HPDE6-E6E7 (cell line): ENCODE results near the gene SH2D7.
A peak's percentile ranks its signal among the peaks of the same experiment; 100 is the strongest.

Experiments
- DNase-seq: peaks from one replicate; pipeline ENCODE4 v3.0.0; 2011; ENCODE audit warnings: missing footprints; ENCODE audit errors: extremely low spot score

The SH2D7 gene

DNA sequence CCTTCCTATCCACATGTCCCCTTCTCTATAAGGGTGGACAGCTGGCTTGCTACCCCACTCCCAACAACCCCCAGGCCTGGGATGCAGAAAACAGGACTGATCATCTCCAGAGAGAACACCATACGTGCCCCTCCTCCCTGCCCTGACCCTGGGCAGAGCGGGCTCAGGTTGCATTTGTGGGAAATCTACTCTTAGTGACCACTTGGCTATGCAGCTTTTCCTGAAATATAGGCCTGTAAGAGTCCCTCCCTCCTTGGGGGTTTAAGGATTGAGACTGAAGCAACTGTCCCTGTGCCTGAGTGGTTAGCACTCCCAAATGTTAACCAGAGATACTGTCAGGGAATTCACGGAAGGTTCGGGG, 11.7 kb downstream of the SH2D7 start:
- DNase-seq = no peak

GRCh38 chr15:78104566-78105475, 12.5 kb downstream of the SH2D7 start:
- no peak for DNase-seq

DNA sequence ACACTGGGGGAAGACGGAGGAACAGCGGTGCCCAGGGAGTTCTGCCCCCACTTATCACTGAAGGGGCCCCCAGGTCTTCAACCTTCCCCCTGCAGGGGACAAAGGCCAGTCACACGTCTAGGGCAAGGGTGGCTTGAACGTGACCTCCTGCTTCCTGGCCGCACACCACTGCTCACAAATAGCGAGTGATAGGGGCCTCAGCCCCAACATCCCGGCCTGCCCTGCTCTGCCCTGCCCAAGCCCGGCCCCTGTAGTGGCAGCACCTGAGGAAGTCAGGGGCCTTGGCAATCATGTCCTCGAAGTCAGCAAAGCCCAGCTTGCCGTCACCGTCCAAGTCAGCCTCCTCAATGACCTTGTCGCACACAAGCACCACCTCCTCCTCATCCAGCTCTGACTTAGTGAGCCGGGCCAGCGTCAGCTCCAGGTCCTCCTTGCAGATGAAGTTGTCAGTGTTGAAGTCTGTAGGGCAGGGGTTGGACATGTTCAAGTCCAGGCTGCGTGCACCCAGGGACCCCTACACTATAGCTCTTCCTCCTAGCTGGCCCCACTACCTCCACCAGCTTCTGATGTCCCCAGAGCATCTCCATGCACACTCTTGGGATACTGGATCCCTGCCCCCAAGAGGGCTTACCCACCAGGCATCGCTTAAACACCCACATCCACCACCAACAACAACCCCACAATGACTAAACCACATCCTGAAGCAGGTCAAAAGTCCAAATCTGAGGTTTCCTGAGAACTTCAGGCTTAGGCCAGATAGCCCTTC, 13.3 kb downstream of the SH2D7 start:
- no peak for DNase-seq

- no peak for DNase-seq
Observed at GRCh38 chr15:78107471-78107870, 15.1 kb downstream of the SH2D7 start.

DNA sequence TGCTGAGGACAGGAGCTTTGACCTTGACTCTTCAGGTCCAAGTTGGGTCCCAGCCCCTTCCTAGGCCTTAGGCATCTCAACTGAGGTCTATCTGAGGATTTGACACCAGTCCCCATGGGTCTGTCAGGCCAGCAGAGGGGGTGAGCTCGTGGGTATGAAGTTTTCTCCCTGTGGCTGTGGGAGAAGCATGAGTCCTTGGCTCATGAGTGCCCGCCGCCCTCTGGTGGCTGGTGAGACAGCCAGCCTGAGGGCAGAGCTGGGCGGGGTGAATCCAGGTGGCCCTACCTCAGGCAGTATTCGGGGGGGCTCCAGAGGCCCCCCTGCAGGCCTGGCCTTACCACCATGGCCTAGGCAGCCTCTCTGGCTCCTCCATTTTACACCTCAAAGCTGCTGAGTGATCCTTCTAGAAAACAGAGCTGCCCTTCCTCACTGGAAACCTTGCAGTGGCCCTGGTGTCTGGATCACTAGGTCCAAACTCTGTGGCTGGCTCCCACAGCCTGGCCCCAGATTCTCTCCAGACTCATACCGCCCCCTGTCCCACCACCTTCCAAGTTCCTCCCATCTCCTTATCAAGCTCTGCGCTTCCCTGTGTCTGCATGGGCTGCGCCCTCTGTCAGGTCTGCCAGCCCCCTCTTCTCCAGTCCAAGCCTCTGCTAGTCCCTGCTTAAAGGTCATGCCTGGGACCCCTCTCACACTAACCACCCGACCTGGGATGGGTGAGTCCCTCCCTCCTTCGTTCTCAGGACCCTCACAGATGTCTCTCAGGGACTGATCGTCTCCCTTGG, 16.1 kb downstream of the SH2D7 start:
- peak; percentile 75 for DNase-seq

DNA sequence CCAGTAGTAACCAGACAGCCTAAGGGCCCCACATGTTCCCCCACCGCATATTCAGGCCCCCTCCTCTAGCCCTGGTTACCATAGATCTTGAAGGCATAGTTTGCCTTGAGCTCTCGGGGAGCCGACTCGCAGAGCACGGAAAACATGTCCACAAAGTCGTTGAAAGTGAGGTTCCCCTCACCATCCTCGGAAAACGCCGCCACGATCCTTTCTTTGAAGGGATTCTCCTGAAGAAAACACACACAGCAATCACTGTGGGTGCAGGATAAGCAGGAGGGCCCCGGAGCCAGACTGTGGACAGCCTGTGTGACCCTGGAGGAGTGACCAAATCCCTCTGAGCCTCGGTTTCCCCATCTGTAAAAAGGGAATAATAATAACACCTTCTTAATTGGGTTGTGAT, 16.8 kb downstream of the SH2D7 start:
- no peak for DNase-seq

- no peak for DNase-seq
Observed at GRCh38 chr15:78110096-78110495, 17.7 kb downstream of the SH2D7 start.

- DNase-seq = no peak
Observed at GRCh38 chr15:78110916-78111475, 18.6 kb downstream of the SH2D7 start.

GRCh38 chr15:78111788-78112187, 19.4 kb downstream of the SH2D7 start:
- DNase-seq = no peak

DNA sequence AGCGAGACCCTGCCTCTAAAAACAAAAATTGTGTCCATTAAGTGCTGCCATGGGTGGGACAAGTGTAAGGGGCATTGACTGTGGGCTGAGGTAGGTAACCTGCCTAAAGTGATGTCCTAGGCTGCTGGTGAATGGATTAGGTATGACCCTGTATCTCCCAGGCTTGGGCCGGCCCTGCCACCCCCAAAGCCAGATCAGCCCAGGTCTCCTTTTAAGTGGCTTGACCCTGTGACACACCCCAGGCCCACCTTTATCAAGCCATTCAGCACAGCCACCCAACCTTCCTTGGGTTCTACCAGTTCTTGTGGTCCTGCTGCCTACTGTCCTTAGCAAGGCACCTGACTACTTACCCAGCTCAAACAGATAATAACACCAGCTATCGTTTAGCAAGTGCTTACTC, 20.2 kb downstream of the SH2D7 start:
- DNase-seq = no peak

DNA sequence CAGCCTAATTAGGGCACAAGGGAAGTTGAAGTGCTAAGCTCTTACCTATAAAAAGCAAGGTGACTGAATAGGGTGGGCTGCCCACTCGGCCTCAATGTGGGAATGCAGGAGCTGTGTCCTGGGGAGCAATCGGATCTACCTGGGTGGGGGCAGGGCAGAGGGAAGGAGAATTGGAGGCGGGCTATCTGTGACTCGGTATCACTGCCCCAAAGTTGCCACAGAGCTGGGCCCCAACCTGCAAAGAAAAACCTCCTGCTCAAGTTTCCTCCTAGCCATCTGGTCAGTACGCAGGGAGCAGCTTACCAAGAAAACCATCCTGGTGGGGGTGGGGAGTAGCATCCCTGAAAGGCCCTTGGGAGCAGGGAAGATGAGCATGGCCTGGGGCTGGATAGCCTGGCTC, 28.2 kb downstream of the SH2D7 start:
- no peak for DNase-seq

GRCh38 chr15:78125267-78125666, 32.9 kb downstream of the SH2D7 start:
- no peak for DNase-seq

GRCh38 chr15:78127882-78128281, 35.5 kb downstream of the SH2D7 start:
- DNase-seq = no peak

DNA sequence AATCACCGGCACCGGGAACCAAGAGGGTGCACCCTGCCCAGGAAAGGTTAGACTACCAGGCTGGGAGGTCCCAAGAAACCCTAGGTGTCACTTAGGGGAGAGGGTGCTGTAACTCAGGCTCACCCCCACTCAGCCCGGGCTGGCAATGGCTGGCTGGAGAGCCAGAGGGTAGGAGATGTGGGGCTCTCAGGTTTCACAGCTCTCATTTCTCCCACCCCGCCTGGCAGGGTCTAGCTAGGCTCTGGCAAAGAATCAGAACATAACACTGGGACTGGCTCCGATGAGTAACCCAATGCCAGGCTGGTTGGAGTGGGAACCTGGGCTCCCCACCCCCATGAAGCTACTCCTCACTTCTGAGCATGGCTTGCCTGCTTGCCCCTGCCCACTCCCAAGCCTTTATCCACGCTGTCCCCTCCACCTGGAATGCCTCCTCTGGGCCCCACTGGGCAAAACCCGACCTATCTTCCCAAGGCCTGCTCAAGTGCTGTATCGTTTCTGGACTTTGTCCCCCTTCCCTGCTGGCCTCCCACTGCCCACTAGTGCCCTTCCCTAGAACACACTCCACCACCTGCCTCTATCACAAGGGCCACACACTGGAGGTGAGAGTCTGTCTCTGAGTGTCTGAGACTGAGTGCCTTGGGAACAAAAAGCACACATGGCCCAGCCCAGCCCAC, 36.9 kb downstream of the SH2D7 start:
- no peak for DNase-seq

DNA sequence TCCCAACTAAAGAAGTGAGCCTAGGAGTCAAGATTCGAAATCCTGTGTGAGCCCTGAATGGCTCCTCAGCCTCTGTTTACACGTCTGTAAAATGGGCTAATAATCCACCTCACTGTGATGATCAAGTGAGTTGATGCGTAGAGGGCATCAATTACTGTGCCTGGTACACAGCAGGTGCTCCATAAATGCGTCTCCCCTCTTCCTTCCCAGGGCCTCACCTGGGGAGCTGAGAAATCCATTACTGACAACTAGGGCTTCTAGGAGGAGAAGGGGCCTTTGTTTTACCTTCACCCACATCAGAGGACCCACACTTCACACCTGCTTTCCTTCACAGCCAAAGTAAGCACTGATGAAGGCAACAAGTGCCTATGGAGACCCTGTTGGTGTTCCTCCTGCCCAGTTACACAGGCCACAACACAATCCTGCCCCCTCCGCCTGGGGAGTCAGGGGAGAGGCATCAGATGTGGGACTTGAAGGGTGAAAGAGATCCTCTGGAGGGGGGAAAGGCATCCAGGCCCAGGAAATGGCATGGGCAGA, 37.5 kb downstream of the SH2D7 start:
- no peak for DNase-seq

DNA sequence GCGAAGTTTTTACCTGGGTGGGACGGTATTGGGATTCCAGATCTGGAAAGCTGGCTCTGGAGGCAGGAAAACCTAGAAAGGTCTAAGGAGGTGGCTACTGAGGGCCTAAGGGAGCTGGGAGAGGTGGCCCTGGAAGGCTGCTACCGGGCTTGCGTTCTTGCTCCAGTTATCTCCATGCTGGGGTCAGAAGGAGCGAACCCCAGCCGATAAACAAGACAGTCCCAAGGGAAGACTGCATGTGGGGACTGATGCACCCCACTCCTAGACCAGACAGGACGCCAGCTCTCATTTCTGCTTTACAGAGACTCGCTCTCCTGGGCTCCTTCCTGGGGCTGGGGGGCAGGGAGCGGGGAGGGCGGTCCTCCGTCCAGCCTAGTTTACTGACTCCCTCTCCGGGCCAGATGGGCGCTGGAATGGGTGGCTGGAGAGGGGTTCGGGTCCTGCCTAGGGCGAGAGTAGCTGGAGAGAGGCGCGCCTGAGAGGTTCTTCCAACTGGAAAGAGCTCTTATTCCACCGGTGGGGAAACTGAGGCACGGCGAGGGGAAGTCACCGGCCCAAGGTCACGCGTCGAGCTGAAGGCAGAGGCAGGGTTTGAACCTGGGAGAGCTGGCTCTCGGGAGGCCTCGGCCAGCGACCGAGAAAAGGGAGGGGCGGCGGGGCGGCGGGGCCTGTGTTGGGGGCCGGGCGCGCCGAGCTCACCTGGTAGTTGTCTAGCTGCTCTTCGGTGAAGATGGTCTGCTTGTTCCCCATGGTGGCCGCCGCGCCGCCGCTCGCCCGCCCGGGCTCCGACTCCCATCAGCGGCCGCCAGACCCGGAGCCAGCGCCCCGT, 38.3 kb downstream of the SH2D7 start:
- no peak for DNase-seq

DNA sequence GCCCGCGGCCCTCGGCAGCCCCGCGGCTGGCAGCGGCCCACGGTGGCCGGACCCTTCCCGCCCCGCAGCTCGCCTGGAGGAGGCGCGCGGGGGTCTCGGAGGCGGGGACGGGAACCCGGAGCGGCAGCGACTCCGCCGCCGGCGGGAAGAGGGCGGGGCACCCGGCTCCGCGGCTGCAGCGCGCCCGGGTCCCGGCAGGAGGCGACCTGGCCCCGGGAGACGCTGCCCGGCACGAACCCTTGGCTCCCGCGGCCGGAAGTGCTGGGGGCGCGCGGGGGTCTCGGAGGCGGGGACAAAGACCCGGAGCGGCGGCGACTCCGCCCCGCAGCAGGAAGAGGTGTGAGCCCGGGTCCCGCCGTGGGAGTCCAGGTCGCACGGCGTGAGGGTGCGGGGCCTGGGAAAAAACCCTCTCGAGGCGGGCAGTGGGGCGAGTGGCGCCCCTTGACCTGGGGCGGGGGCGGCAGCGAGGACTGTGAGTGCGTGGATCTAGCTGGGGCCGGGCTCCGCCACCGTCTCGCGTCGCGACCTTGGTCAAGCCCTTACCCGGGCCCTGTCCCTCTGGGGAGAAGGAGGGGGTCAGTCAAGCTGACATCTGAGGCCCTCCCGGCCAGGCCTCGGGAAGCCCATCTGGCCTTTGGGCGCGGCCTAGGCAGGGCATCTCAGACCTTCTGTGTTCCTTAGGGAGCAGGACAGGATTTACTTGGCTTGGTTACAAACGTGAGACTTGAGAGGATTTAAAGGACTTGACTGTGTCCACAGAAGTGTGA, 39.1 kb downstream of the SH2D7 start, which contains the start of gene CIB2:
CIB2 (minus strand) TSS at position 151 of the 767 bp plus-strand sequence. CDS start 230 bp downstream, outside the sequence.
- DNase-seq = peak; percentile 61

GRCh38 chr15:78133801-78134200, 41.4 kb downstream of the SH2D7 start:
- DNase-seq = peak; percentile 68

DNA sequence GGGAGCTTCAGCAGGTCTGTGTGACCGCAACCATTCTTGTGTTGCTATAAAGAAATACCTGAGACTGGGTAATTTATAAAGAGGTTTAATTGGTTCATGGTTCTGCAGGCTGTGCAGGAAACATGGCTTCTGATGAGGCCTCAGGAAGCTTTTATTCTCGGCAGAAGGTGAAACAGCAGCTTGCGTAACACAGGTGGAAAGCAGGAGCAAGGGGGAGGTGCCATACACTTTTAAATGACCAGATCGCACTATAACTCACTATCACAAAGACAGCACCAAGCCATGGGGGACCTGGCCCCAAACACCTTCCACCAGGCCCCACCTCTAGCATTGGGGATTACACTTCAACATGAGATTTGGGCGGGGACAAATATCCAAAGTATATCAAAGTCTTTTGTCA, 47.2 kb downstream of the SH2D7 start:
- DNase-seq = no peak
